ENCODE results near the gene PTPRZ1. TPM values are rescaled to one million over a fixed set of nuclear protein-coding genes. Genes with fewer than 3 reads are reported as not detected.

Gene PTPRZ1
- total and polyA plus RNA-seq, 2 of the 13 experiments (the other 11 are each of a cell fraction or from before 2014, with no cell fraction given): not detected

GRCh38 chr7:121945066-121945465 is 72.1 kb downstream of the PTPRZ1 start:
- Histone ChIP-seq H4K20me1 (ENCODE audit: insufficient read depth, low read length) (no peaks in the 10 kb centered on the region), H2AFZ (ENCODE audit: low read length) (no peak overlapping the region), H3K9me3 (ENCODE audit: low read length) (no peaks in the 10 kb centered on the region), H3K4me1 (ENCODE audit: insufficient read depth, low read length) (no peaks in the 10 kb centered on the region), H3K36me3 (replicated peaks in 1 of 2; ENCODE audit: control insufficient read depth in 1 of 2, insufficient read depth in 2 of 2, low read length in 2 of 2) (no peaks in the 10 kb centered on the region), H3K27ac (ENCODE audit: extremely low read length, insufficient read depth, low read length) (no peak overlapping the region), H3K4me3 (replicated peaks in 1 of 3; ENCODE audit: insufficient read depth in 1 of 3, low read depth in 2 of 3, low read length in 3 of 3) (no peak overlapping the region), H3K9ac (ENCODE audit: insufficient read depth, low read depth, low read length) (no peak overlapping the region), H3K27me3 (ENCODE audit: control insufficient read depth in 1 of 2, insufficient read depth in 2 of 2, low read length in 2 of 2) (no peaks in the 10 kb centered on the region), H3K79me2 (ENCODE audit: insufficient read depth, low read length) (no peaks in the 10 kb centered on the region), H3K4me2 (ENCODE audit: low read depth, low read length) (no peak overlapping the region)
- POLR2A ChIA-PET: no interaction called here
- FAIRE-seq (no peak), ATAC-seq (no peak), DNase-seq (ENCODE audit: low spot score) (no peak)
- no TSS peak for BruUV-seq (replicated peaks)
- intact Hi-C loops (cut with micrococcal nuclease; ENCODE audit: unreplicated experiment) (no loop called here), in situ Hi-C loops (cut with HindIII; ENCODE audit: extremely low pct_ligation_motif_present, low pct_unique_long_range_greater_than_20kb) (no loop called here)
- CTCF ChIA-PET (ENCODE audit: low intra/inter-chr PET ratio, low total read pairs): no interaction called here
- TF ChIP-seq ZEB1 (IDR thresholded peaks at IDR 0.05; ENCODE audit: insufficient replicate concordance, low read depth) (no peak), ZNF776 (CRISPR knock-in tag; IDR thresholded peaks at IDR 0.05) (no peak), ZNF496 (CRISPR knock-in tag; IDR thresholded peaks at IDR 0.05; ENCODE audit: insufficient replicate concordance) (no peak), NR2F6 (IDR thresholded peaks at IDR 0.05) (no peak), NR2F6 (CRISPR knock-in tag; IDR thresholded peaks at IDR 0.05) (no peak), ZMYM2 (CRISPR knock-in tag; IDR thresholded peaks at IDR 0.05) (no peak), ZNF563 (CRISPR knock-in tag; IDR thresholded peaks at IDR 0.05) (no peak), NFATC3 (CRISPR knock-in tag; IDR thresholded peaks at IDR 0.05) (no peak), ELF4 (CRISPR knock-in tag; IDR thresholded peaks at IDR 0.05; ENCODE audit: borderline replicate concordance) (no peak), ZNF20 (CRISPR knock-in tag; IDR thresholded peaks at IDR 0.05) (no peak), ZNF883 (CRISPR knock-in tag; IDR thresholded peaks at IDR 0.05; ENCODE audit: not compliant biosample characterization) (no peak), MTF2 (CRISPR knock-in tag; IDR thresholded peaks at IDR 0.05; ENCODE audit: borderline replicate concordance) (no peak), ZNF552 (CRISPR knock-in tag; IDR thresholded peaks at IDR 0.05; ENCODE audit: borderline replicate concordance) (no peak), ZNF280D (CRISPR knock-in tag; IDR thresholded peaks at IDR 0.05) (no peak), PCBP1 (IDR thresholded peaks at IDR 0.05; ENCODE audit: borderline replicate concordance, low read depth, low read length) (no peak), AHR (CRISPR knock-in tag; IDR thresholded peaks at IDR 0.05) (no peak), ZBTB4 (CRISPR knock-in tag; IDR thresholded peaks at IDR 0.05; ENCODE audit: borderline replicate concordance) (no peak), PPARG (CRISPR knock-in tag; conservative IDR thresholded peaks at IDR 0.05) (no peak), KDM5B (CRISPR knock-in tag; IDR thresholded peaks at IDR 0.05; ENCODE audit: borderline replicate concordance) (no peak), ZNF644 (CRISPR knock-in tag; IDR thresholded peaks at IDR 0.05; ENCODE audit: low read depth) (no peak)
